ENCODE data around the gene PRDX5.

Gene PRDX5

DNA sequence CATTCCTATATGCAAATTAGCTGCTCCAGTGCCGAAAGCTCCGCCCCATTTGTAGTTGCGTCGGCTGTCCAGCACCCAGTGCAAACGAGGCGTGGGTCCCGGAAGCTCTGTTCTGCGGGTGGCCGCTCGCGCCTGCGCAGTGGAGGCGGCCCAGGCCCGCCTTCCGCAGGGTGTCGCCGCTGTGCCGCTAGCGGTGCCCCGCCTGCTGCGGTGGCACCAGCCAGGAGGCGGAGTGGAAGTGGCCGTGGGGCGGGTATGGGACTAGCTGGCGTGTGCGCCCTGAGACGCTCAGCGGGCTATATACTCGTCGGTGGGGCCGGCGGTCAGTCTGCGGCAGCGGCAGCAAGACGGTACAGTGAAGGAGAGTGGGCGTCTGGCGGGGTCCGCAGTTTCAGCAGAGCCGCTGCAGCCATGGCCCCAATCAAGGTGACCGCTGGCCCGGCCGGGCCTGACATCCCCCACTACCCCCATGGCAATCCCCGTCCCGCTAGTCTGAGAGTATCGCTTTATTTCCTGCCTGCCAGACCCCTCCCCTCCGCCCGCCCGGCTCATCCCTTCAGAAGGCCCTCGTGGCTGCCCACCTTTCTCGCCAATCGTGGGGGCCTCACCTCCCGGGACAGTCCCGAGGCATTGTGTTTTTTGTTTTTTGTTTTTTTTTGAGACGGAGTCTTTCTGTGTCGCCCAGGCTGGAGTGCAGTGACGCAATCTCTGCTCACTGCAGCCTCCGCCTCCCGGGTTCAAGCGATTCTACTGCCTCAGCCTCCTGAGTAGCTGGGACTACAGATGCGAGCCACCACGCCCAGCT is at the start of gene PRDX5:
PRDX5 (plus strand) TSS at position 161 of the 805 bp plus-strand sequence; CDS start at position 256, 95 bp downstream.
- TF ChIP-seq GATA1 (IDR thresholded peaks at IDR 0.05; ENCODE audit: low read depth, low read length) (no peak), POLR2A (IDR thresholded peaks at IDR 0.05; ENCODE audit: low read length) (no peak)
- peak; percentile 99 for DNase-seq

DNA sequence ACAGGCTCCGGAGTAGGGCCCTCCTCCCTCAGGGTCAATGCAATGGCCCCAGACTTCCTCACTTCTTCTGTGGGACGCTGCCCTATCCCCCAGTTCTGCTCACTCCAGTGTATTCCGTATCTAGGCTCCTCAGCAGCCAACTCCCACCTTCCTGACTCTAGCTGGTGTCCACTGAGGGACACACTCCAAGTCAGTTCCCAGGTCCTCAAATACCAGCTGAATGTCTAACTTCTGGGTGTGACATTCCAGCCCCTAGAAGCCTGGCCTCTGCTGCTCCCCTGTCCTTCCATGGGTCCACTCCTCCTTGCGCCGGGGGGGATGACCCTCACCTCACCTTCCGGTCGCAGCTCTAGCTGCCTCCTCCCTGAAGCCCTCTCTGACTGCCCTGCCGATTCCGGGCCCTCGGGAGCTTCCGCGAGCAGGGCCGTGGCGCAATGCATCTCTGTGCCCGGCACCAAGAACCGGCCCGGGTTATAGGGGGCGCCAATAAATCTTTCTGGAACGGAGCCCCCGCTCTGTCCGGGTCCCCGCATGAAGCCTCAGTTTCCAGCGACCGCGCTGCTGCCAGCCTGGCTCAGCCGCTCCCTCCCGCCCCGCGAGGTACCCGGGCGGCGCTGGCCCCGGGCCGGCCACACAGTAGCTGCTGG is 48.9 kb upstream of the PRDX5 start:
- DNase-seq: peak; percentile 57 to 70

GRCh38 chr11:64269540-64270220 is 48.2 kb upstream of the PRDX5 start:
- peak; percentile 98 to 99 for DNase-seq
- TF ChIP-seq GATA1 (IDR thresholded peaks at IDR 0.05; ENCODE audit: low read depth, low read length) (no peak), POLR2A (IDR thresholded peaks at IDR 0.05; ENCODE audit: low read length) (peak; percentile 83)

More for the DNA sequence above, 48.9 kb upstream of the PRDX5 start:
- TF ChIP-seq GATA1 (IDR thresholded peaks at IDR 0.05; ENCODE audit: low read depth, low read length) (no peak), POLR2A (IDR thresholded peaks at IDR 0.05; ENCODE audit: low read length) (peak; percentile 33)

GRCh38 chr11:64275031-64275800 is 42.7 kb upstream of the PRDX5 start:
- no peak for DNase-seq
- TF ChIP-seq POLR2A (IDR thresholded peaks at IDR 0.05; ENCODE audit: low read length) (no peak), GATA1 (IDR thresholded peaks at IDR 0.05; ENCODE audit: low read depth, low read length) (no peak)

DNA sequence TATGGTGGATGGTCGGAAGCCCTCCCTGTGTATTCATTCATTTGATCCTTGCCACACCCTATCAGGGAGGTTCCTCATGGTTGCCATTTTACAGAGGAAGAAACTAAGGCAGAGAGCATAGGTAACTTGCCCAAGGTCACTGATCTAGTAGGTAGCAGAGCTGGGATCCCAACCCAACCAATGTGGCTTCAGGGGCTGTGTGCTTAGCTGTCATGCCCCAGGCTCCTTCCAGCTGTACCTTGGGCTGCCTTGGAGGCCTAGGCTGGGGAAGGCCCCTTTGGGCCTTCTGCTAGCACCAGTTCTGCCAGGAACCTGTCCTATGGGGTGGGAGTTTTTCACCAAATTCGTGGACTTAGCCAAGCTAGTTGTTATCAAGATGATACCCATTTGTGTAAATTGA is 42.1 kb upstream of the PRDX5 start:
- no peak for DNase-seq
- TF ChIP-seq POLR2A (IDR thresholded peaks at IDR 0.05; ENCODE audit: low read length) (no peak), GATA1 (IDR thresholded peaks at IDR 0.05; ENCODE audit: low read depth, low read length) (no peak)

GRCh38 chr11:64276653-64277431 is 41.1 kb upstream of the PRDX5 start:
- no peak for DNase-seq
- TF ChIP-seq POLR2A (IDR thresholded peaks at IDR 0.05; ENCODE audit: low read length) (no peak), GATA1 (IDR thresholded peaks at IDR 0.05; ENCODE audit: low read depth, low read length) (no peak)

DNA sequence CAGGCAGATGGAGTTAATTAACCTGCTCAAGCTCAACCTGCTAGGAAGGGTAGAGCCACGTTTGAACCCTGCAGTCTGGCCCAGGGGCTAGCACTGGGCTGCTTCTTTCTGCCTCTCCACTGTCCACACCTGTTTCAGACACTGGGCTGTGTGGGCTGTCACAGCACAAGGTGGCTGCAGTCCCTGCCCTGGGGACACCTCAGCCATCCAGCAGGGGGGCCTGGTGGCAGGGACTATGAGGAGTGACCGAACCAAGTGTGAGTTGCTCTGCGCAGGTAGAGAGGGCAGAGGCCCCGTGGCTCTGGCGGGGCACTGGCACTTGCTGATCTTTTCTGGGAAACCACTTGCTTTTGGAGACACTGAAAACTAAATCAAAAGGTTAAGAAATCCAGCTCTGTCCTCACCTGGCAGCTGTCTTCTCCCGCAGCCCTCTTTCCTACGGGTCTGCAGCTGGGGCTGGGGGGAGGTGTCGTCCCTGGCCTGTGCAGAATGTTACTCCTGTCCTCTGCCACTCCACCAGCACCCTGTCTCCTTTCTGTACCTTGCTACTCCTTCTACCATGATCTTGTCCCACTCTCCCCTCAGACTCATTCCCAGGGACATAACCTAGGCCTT is 39.2 kb upstream of the PRDX5 start:
- TF ChIP-seq POLR2A (IDR thresholded peaks at IDR 0.05; ENCODE audit: low read length) (no peak), GATA1 (IDR thresholded peaks at IDR 0.05; ENCODE audit: low read depth, low read length) (no peak)
- DNase-seq: no peak

GRCh38 chr11:64281957-64282770 is 35.8 kb upstream of the PRDX5 start:
- no peak for TF ChIP-seq POLR2A (IDR thresholded peaks at IDR 0.05; ENCODE audit: low read length)
- no peak for DNase-seq

DNA sequence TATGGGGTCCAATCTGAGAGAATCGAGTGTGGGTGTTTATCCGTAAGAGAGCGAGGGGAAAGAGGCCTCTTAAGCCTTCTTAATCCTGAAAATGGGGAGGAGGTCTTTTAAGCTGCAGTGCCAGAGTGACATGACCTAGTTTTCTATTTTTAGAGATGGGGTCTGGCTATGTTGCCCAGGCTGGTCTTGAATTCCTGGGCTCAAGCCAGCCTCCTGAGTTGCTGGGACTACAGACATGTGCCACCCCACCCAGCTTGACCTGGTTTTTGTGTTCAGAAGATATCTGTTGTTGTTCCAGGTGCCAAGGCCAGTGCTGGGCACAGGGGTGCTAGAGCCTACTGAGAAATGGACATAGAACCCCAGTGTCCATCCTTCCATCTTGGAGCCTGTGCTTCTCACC is 34.8 kb upstream of the PRDX5 start:
- no peak for TF ChIP-seq POLR2A (IDR thresholded peaks at IDR 0.05; ENCODE audit: low read length)
- DNase-seq: no peak

DNA sequence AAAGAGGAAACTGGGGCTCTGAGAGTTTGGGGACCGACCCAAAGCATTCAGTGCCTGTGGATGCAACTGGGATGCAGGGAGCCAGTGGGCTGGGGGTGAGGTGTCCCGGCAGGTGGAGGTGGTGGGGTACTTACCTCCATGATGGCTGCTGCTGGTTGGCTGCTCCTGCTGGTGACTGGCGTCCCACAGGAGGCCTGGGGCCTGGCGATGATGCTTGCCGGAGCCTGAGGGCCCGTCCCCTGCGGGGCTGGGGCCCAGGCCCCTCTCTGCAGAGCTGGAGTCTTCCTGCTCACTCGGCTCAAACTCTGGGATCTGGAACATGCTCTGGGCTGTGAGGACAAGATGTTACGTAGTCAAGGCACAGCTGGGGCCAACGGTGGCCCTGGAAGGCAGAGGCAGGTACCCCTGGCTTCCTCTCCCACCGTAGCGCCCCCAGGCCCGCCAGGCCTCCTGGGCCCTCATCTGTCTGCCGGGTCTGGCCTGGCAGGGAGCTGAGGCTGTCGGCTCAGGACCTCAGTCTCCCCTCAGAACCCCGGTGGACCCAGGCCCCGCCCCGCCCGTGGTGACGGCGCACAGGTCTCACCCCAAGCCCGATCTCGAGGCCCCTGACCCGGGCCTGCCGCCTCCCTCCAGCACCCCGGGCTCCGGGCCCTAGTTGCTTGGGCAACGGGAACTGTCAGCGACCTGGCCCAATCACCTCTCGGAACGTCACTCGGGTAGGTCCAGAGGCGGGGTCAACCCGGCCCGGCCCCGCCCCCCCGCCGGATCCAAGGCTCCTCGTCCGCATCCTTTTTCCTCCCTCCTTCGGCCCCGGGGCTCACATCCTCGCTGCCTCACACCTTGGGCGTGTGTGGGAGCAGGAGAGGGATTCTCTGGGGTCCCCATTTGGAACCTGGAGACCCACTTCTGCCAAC is 33.6 kb upstream of the PRDX5 start, which contains the start of gene BAD:
BAD (minus strand) TSS at position 618 of the 914 bp plus-strand sequence; CDS start at position 321, 297 bp downstream.
- TF ChIP-seq POLR2A (IDR thresholded peaks at IDR 0.05; ENCODE audit: low read length) (no peak), GATA1 (IDR thresholded peaks at IDR 0.05; ENCODE audit: low read depth, low read length) (no peak)
- DNase-seq: peak; percentile 95 to 97
